H9 (cell line): ENCODE measurements around the gene ATP10B. TPM values are rescaled to one million over a fixed set of nuclear protein-coding genes. Genes with fewer than 3 reads are reported as not detected.

Experiments
- DNase-seq: peaks from one replicate; pipeline ENCODE4 v3.0.0-alpha.2; 2017
- H2AFZ ChIP-seq: one replicate; pipeline ENCODE4 v1.6.1; 2013; ENCODE audit warnings: mild to moderate bottlenecking, low read length, control low read depth, moderate library complexity
- H2AK5ac ChIP-seq: 2 replicates; pipeline ENCODE4 v1.6.1; 2013; ENCODE audit warnings: low read length, control low read depth, mixed read lengths; ENCODE audit not compliant: insufficient read length
- H2BK120ac ChIP-seq: one replicate; pipeline ENCODE4 v1.6.1; 2013; ENCODE audit warnings: low read depth, mild to moderate bottlenecking, low read length, control low read depth, inconsistent platforms; ENCODE audit not compliant: poor library complexity, severe bottlenecking
- H2BK12ac ChIP-seq: 2 replicates; pipeline ENCODE4 v1.6.1; 2013; ENCODE audit warnings: low read length, control low read depth, mixed read lengths, low read depth; ENCODE audit not compliant: insufficient read length
- H2BK15ac ChIP-seq: 2 replicates; pipeline ENCODE4 v1.6.1; 2013; ENCODE audit warnings: low read depth, low read length, control low read depth
- H2BK20ac ChIP-seq: one replicate; pipeline ENCODE4 v1.6.1; 2013; ENCODE audit warnings: low read depth, mild to moderate bottlenecking, low read length, control low read depth, inconsistent platforms; ENCODE audit not compliant: poor library complexity, severe bottlenecking
- H2BK5ac ChIP-seq: 2 replicates; pipeline ENCODE4 v1.6.1; 2013; ENCODE audit warnings: low read length, control low read depth, mixed read lengths; ENCODE audit not compliant: insufficient read length
- H3K14ac ChIP-seq: 2 replicates; pipeline ENCODE4 v1.6.1; 2013; ENCODE audit warnings: low read length, control low read depth; ENCODE audit not compliant: insufficient read depth
- H3K18ac ChIP-seq: 2 replicates; pipeline ENCODE4 v1.6.1; 2013; ENCODE audit warnings: low read depth, mild to moderate bottlenecking, mixed read lengths, low read length, control low read depth; ENCODE audit not compliant: insufficient read length
- H3K23ac ChIP-seq: 2 replicates; pipeline ENCODE4 v1.6.1; 2013; ENCODE audit warnings: low read length, control low read depth, mixed read lengths, low read depth; ENCODE audit not compliant: insufficient read length
- H3K23me2 ChIP-seq: 2 replicates; pipeline ENCODE4 v1.6.1; 2013; ENCODE audit warnings: low read depth, mild to moderate bottlenecking, mixed read lengths, low read length, control low read depth; ENCODE audit not compliant: insufficient read length, poor library complexity, severe bottlenecking
- H3K27ac ChIP-seq: 2 replicates; pipeline ENCODE4 v1.5.1; 2013; ENCODE audit warnings: low read length, control low read depth, mixed read lengths, low read depth; ENCODE audit not compliant: insufficient read length
- H3K27me3 ChIP-seq: 2 replicates; pipeline ENCODE4 v1.6.1; 2013; ENCODE audit warnings: low read length, control low read depth, inconsistent platforms; ENCODE audit not compliant: insufficient read depth
- H3K4ac ChIP-seq: 2 replicates; pipeline ENCODE4 v1.6.1; 2013; ENCODE audit warnings: low read depth, mild to moderate bottlenecking, control low read depth, inconsistent platforms, low read length, moderate library complexity
- H3K4me1 ChIP-seq: 2 replicates; pipeline ENCODE4 v1.6.1; 2013; ENCODE audit warnings: low read length, control low read depth, inconsistent platforms; ENCODE audit not compliant: insufficient read depth
- H3K4me2 ChIP-seq: 2 replicates; pipeline ENCODE4 v1.6.1; 2013; ENCODE audit warnings: low read length, control low read depth, mixed read lengths; ENCODE audit not compliant: insufficient read length, insufficient read depth
- H3K56ac ChIP-seq: 2 replicates; pipeline ENCODE4 v1.6.1; 2013; ENCODE audit warnings: low read depth, mild to moderate bottlenecking, mixed read lengths, low read length, control low read depth; ENCODE audit not compliant: insufficient read length
- H3K79me1 ChIP-seq: 2 replicates; pipeline ENCODE4 v1.6.1; 2013; ENCODE audit warnings: low read depth, mild to moderate bottlenecking, moderate library complexity, low read length, control low read depth, inconsistent platforms; ENCODE audit not compliant: insufficient read depth, poor library complexity, severe bottlenecking
- H3K79me2 ChIP-seq: 2 replicates; pipeline ENCODE4 v1.6.1; 2013; ENCODE audit warnings: low read length, control low read depth, inconsistent platforms; ENCODE audit not compliant: insufficient read depth
- H3K9ac ChIP-seq: 2 replicates; pipeline ENCODE4 v1.6.1; 2013; ENCODE audit warnings: low read length, control low read depth, mixed read lengths; ENCODE audit not compliant: insufficient read length; ENCODE audit errors: extremely low read depth
- H3K9me3 ChIP-seq: one replicate; pipeline ENCODE4 v1.6.1; 2013; ENCODE audit warnings: low read depth, low read length, inconsistent platforms; ENCODE audit not compliant: control insufficient read depth
- H3T11ph ChIP-seq: one replicate; pipeline ENCODE4 v1.6.1; 2013; ENCODE audit warnings: mild to moderate bottlenecking, low read length, control low read depth, inconsistent platforms
- H4K20me1 ChIP-seq: one replicate; pipeline ENCODE4 v1.6.1; 2013; ENCODE audit not compliant: control insufficient read depth, insufficient read length, insufficient read depth
- H4K5ac ChIP-seq: 2 replicates; pipeline ENCODE4 v1.6.1; 2013; ENCODE audit warnings: low read depth, mild to moderate bottlenecking, mixed read lengths, low read length, control low read depth; ENCODE audit not compliant: insufficient read length
- H4K8ac ChIP-seq: replicated peaks from 2 replicates; pipeline ENCODE4 v1.6.1; 2013; ENCODE audit warnings: low read length, control low read depth, mixed read lengths, low read depth; ENCODE audit not compliant: insufficient read length
- H4K91ac ChIP-seq: 2 replicates; pipeline ENCODE4 v1.6.1; 2013; ENCODE audit warnings: low read depth, mild to moderate bottlenecking, moderate library complexity, mixed read lengths, low read length, control low read depth; ENCODE audit not compliant: insufficient read length
- H3K27ac Mint-ChIP-seq, 3 experiments: 2 replicates in 2 of 3; 3 replicates in 1 of 3; pipeline ENCODE4 v1.8.0; 2020 to 2021; ENCODE audit warnings: mixed read lengths in 3 of 3, mild to moderate bottlenecking in 1 of 3, moderate library complexity in 1 of 3
- H3K27me3 Mint-ChIP-seq: 2 replicates; pipeline ENCODE4 v1.8.0; 2021; ENCODE audit warnings: low read depth, mild to moderate bottlenecking, moderate library complexity, mixed read lengths
- H3K36me3 Mint-ChIP-seq, 3 experiments: 2 replicates in 2 of 3; 3 replicates in 1 of 3; pipeline ENCODE4 v1.8.0; 2020 to 2021; ENCODE audit warnings: low read depth in 3 of 3, mixed read lengths in 3 of 3; ENCODE audit not compliant: insufficient read depth in 1 of 3
- H3K4me1 Mint-ChIP-seq, 2 experiments: 2 replicates each; pipeline ENCODE4 v1.8.0; 2020; ENCODE audit warnings: mixed read lengths in 2 of 2
- H3K4me3 Mint-ChIP-seq, 2 experiments: 2 replicates in 1 of 2; 3 replicates in 1 of 2; pipeline ENCODE4 v1.8.0; 2020 to 2021; ENCODE audit warnings: mild to moderate bottlenecking in 2 of 2, mixed read lengths in 2 of 2, moderate library complexity in 1 of 2
- H3K9me3 Mint-ChIP-seq, 2 experiments: 2 replicates in 1 of 2; 3 replicates in 1 of 2; pipeline ENCODE4 v1.8.0; 2020; ENCODE audit warnings: mild to moderate bottlenecking in 2 of 2, mixed read lengths in 2 of 2, moderate library complexity in 1 of 2
- CTCF ChIP-seq: fragments of 200-600 bp; sonication (generic); conservative IDR thresholded peaks from 3 replicates; pipeline ENCODE4 v1.8.0; 2021; ENCODE audit warnings: antibody characterized with exemption, mild to moderate bottlenecking
- WGBS: extraction: QIAGEN DNeasy Blood & Tissue Kit; methylation state at CpG from one replicate; pipeline ENCODE4 v1.1.7; 2013; ENCODE audit warnings: missing lambda C conversion rate, low lambda C conversion rate, mixed read lengths; ENCODE audit not compliant: insufficient read length; ENCODE audit errors: extremely low coverage; 5-methylcytosine and 5-hydroxymethylcytosine counted together
- total RNA-seq: library from RNA; stranded (reverse); gene quantifications from 2 replicates; pipeline ENCODE4 v1.2.1, GENCODE V29; 2021

The ATP10B gene
- total RNA-seq, 1 experiment from 2014 or later = 0.42 TPM

- Histone ChIP-seq H3K4me1 (peaks cover 3% of the 10 kb centered on the region; the same call in 1 of the 2 replicates), H4K91ac (no peak overlapping the region), H3K79me2 (no peaks in the 10 kb centered on the region), H3K4ac (no peak overlapping the region), H4K5ac (no peak overlapping the region), H2AFZ (no peak overlapping the region), H4K8ac (no peak overlapping the region), H3K14ac (no peak overlapping the region), H2BK20ac (no peak overlapping the region), H2BK12ac (no peak overlapping the region), H3K56ac (no peak overlapping the region), H3K27me3 (no peaks in the 10 kb centered on the region), H3K27ac (no peak overlapping the region), H3K23me2 (no peaks in the 10 kb centered on the region), H3K79me1 (no peaks in the 10 kb centered on the region), H3K9ac (no peak overlapping the region), H2AK5ac (no peak overlapping the region), H3K4me2 (no peak overlapping the region), H2BK120ac (no peak overlapping the region), H4K20me1 (no peaks in the 10 kb centered on the region), H3K18ac (no peak overlapping the region), H3K23ac (no peak overlapping the region), H2BK5ac (no peak overlapping the region), H2BK15ac (no peak overlapping the region), H3K9me3 (no peaks in the 10 kb centered on the region), H3T11ph (no peak overlapping the region)
- TF ChIP-seq CTCF = no peak
- Mint-ChIP-seq H3K4me3 (no peak overlapping the region), H3K9me3 (no peaks in the 10 kb centered on the region), H3K36me3 (no peaks in the 10 kb centered on the region), H3K27ac (no peak overlapping the region), H3K27me3 (no peaks in the 10 kb centered on the region), H3K4me1 (peaks cover 5 to 10% of the 10 kb centered on the region in 2 experiments)
- no CpG with 5 or more reads among the region's 3 CpGs for WGBS
- no peak for DNase-seq
Observed at GRCh38 chr5:160534125-160534524, 317.9 kb downstream of the ATP10B start.
